GM23248 (cell line): ENCODE measurements around the gene USP46. TPM values are rescaled to one million over a fixed set of nuclear protein-coding genes. Genes with fewer than 3 reads are reported as not detected.

Experiments
- DNase-seq: peaks from one replicate; pipeline ENCODE4 v3.0.0-alpha.2; 2015
- H2AFZ ChIP-seq: fragments of 200-600 bp; sonication (generic); 2 replicates; pipeline ENCODE4 v1.6.1; 2016; ENCODE audit warnings: antibody characterized with exemption
- H3F3A ChIP-seq: fragments of 200-600 bp; sonication (generic); 2 replicates; pipeline ENCODE4 v1.6.1; 2016; ENCODE audit warnings: mild to moderate bottlenecking, antibody characterized with exemption, mixed run types; ENCODE audit not compliant: insufficient read depth
- H3K27ac ChIP-seq: fragments of 200-600 bp; sonication (generic); 2 replicates; pipeline ENCODE4 v1.5.1; 2016; ENCODE audit warnings: mild to moderate bottlenecking
- H3K27me3 ChIP-seq: fragments of 200-600 bp; sonication (generic); replicated peaks from 2 replicates; pipeline ENCODE4 v1.6.1; 2016; ENCODE audit warnings: mild to moderate bottlenecking; ENCODE audit not compliant: insufficient read depth
- H3K36me3 ChIP-seq: fragments of 200-600 bp; sonication (generic); 2 replicates; pipeline ENCODE4 v1.6.1; 2016; ENCODE audit warnings: low read depth, mild to moderate bottlenecking
- H3K4me1 ChIP-seq: fragments of 200-600 bp; sonication (generic); 2 replicates; pipeline ENCODE4 v1.6.1; 2016; ENCODE audit warnings: mild to moderate bottlenecking; ENCODE audit not compliant: insufficient read depth
- H3K4me2 ChIP-seq: fragments of 200-600 bp; sonication (generic); one replicate; pipeline ENCODE4 v1.6.1; 2016; ENCODE audit warnings: mild to moderate bottlenecking; ENCODE audit not compliant: unreplicated experiment
- H3K4me3 ChIP-seq: fragments of 200-600 bp; sonication (generic); 2 replicates; pipeline ENCODE4 v1.5.1; 2016; ENCODE audit warnings: mild to moderate bottlenecking
- H3K79me2 ChIP-seq: fragments of 200-600 bp; sonication (generic); 2 replicates; pipeline ENCODE4 v1.6.1; 2016; ENCODE audit warnings: mild to moderate bottlenecking; ENCODE audit not compliant: insufficient read depth
- H3K9ac ChIP-seq: fragments of 200-600 bp; sonication (generic); 2 replicates; pipeline ENCODE4 v1.6.1; 2016; ENCODE audit warnings: mild to moderate bottlenecking
- H3K9me2 ChIP-seq: fragments of 200-600 bp; sonication (generic); 2 replicates; pipeline ENCODE4 v1.6.1; 2016; ENCODE audit warnings: mixed run types, mild to moderate bottlenecking, moderate library complexity; ENCODE audit not compliant: insufficient read depth
- H3K9me3 ChIP-seq: fragments of 200-600 bp; sonication (generic); one replicate; pipeline ENCODE4 v1.6.1; 2017; ENCODE audit warnings: low read depth
- H4K20me1 ChIP-seq: fragments of 200-600 bp; sonication (generic); 2 replicates; pipeline ENCODE4 v1.6.0; 2016; ENCODE audit not compliant: insufficient read depth
- EZH2 ChIP-seq: fragments of 200-600 bp; sonication (generic); IDR thresholded peaks from 2 replicates; pipeline ENCODE4 v1.6.1; 2018; ENCODE audit warnings: antibody characterized with exemption, mild to moderate bottlenecking; ENCODE audit not compliant: insufficient read depth, poor library complexity, severe bottlenecking
- EZH2phosphoT487 ChIP-seq: fragments of 200-600 bp; sonication (generic); IDR thresholded peaks from 2 replicates; pipeline ENCODE4 v1.6.1; 2018; ENCODE audit warnings: antibody characterized with exemption, moderate library complexity, mild to moderate bottlenecking, low read depth; ENCODE audit not compliant: insufficient read depth
- WGBS, 2 experiments: methylation state at CpG; one replicate each; pipeline ENCODE4 v1.1.6; 2015 to 2017; ENCODE audit warnings: low lambda C conversion rate in 2 of 2, low coverage in 1 of 2; ENCODE audit errors: missing lambda C conversion rate in 2 of 2; 5-methylcytosine and 5-hydroxymethylcytosine counted together
- in situ Hi-C: fragments of 300-500 bp; cut with MboI; formaldehyde crosslinking; loops from 2 replicates; pipeline ENCODE4 v1.15.0; 2020
- polyA plus RNA-seq: library from polyadenylated mRNA; unstranded; fragments of >200 nt; fragmentation: Nextera tagmentation; extraction: Ambion mirVana; gene quantifications from 2 replicates; pipeline ENCODE4 v1.2.1, GENCODE V29; 2016
- total RNA-seq: library from RNA; depleted of rRNA; stranded (reverse); fragments of >200 nt; shearing (Covaris generic); gene quantifications from 2 replicates; pipeline ENCODE4 v1.2.3, GENCODE V29; 2014

USP46 gene
- total and polyA plus RNA-seq, 2 experiments from 2014 or later, result 9.4 to 11.3 TPM

GRCh38 chr4:52576961-52577623, 82.0 kb downstream of the USP46 start:
- H3K79me2 ChIP-seq, result no peaks in the 10 kb centered on the region
- no peaks in the 10 kb centered on the region for H3K9me2 ChIP-seq
- peaks cover 26% of the 10 kb centered on the region for H3K4me1 ChIP-seq
- no peak overlapping the region for H3K4me3 ChIP-seq
- no peak overlapping the region for H3K4me2 ChIP-seq
- in situ Hi-C loops, result no loop called here
- DNase-seq, result peak; percentile 52
- H3K9me3 ChIP-seq, result no peaks in the 10 kb centered on the region
- no peaks in the 10 kb centered on the region for H4K20me1 ChIP-seq
- TF ChIP-seq EZH2phosphoT487 (no peak), EZH2 (no peak)
- H3K27ac ChIP-seq, result no peak overlapping the region
- no peak overlapping the region for H3K9ac ChIP-seq
- H2AFZ ChIP-seq, result no peak overlapping the region
- peaks cover 11% of the 10 kb centered on the region; the same call in 1 of the 2 replicates for H3F3A ChIP-seq
- H3K36me3 ChIP-seq, result no peaks in the 10 kb centered on the region
- 79 to 82% methylated on average over 1 of the region's 1 CpG for WGBS, 2 experiments
- no peaks in the 10 kb centered on the region for H3K27me3 ChIP-seq

GRCh38 chr4:52576326-52576725, 82.8 kb downstream of the USP46 start:
- Histone ChIP-seq H3K9me3 (no peaks in the 10 kb centered on the region), H3K27me3 (no peaks in the 10 kb centered on the region), H2AFZ (no peak overlapping the region), H3K79me2 (no peaks in the 10 kb centered on the region), H3K27ac (no peak overlapping the region), H3K9me2 (no peaks in the 10 kb centered on the region), H4K20me1 (no peaks in the 10 kb centered on the region), H3K4me1 (peaks cover 26% of the 10 kb centered on the region), H3F3A (peaks cover 11% of the 10 kb centered on the region; the same call in 1 of the 2 replicates), H3K36me3 (no peaks in the 10 kb centered on the region), H3K4me3 (no peak overlapping the region), H3K4me2 (no peak overlapping the region), H3K9ac (no peak overlapping the region)
- DNase-seq, result no peak
- in situ Hi-C loops, result no loop called here
- TF ChIP-seq EZH2 (no peak), EZH2phosphoT487 (no peak)
- WGBS, 2 experiments, result 94 to 99% methylated on average over 7 of the region's 7 CpGs

GRCh38 chr4:52575406-52575805, 83.7 kb downstream of the USP46 start:
- DNase-seq, result no peak
- Histone ChIP-seq H3K9me2 (no peaks in the 10 kb centered on the region), H3K79me2 (no peaks in the 10 kb centered on the region), H3K4me1 (peaks cover 26% of the 10 kb centered on the region), H3K9me3 (no peaks in the 10 kb centered on the region), H2AFZ (no peak overlapping the region), H4K20me1 (no peaks in the 10 kb centered on the region), H3K27me3 (no peaks in the 10 kb centered on the region), H3F3A (peaks cover 11% of the 10 kb centered on the region; the same call in 1 of the 2 replicates), H3K4me2 (no peak overlapping the region), H3K27ac (no peak overlapping the region), H3K36me3 (no peaks in the 10 kb centered on the region), H3K9ac (no peak overlapping the region), H3K4me3 (no peak overlapping the region)
- 94 to 95% methylated on average over 1 of the region's 1 CpG for WGBS, 2 experiments
- TF ChIP-seq EZH2 (no peak), EZH2phosphoT487 (no peak)
- in situ Hi-C loops, result no loop called here

- H3K27ac ChIP-seq, result no peak overlapping the region
- no peaks in the 10 kb centered on the region for H3K36me3 ChIP-seq
- H3K4me2 ChIP-seq, result peak overlapping the region; percentile 1
- H2AFZ ChIP-seq, result no peak overlapping the region
- no peak overlapping the region for H3K4me3 ChIP-seq
- no peaks in the 10 kb centered on the region for H3K9me2 ChIP-seq
- H3K9me3 ChIP-seq, result no peaks in the 10 kb centered on the region
- TF ChIP-seq EZH2, result no peak
- TF ChIP-seq EZH2phosphoT487, result no peak
- peaks cover 26% of the 10 kb centered on the region for H3K4me1 ChIP-seq
- no peak for DNase-seq
- H3K27me3 ChIP-seq, result no peaks in the 10 kb centered on the region
- H3K9ac ChIP-seq, result no peak overlapping the region
- no peaks in the 10 kb centered on the region for H3K79me2 ChIP-seq
- 78 to 81% methylated on average over 5 of the region's 5 CpGs for WGBS, 2 experiments
- H4K20me1 ChIP-seq, result no peaks in the 10 kb centered on the region
- in situ Hi-C loops, result no loop called here
- peaks cover 11% of the 10 kb centered on the region; the same call in 1 of the 2 replicates for H3F3A ChIP-seq
These were observed 85.1 kb downstream of the USP46 start for GRCh38 chr4:52574036-52574435.
